HG02678 (cell line): Measurements from ENCODE around the gene CFL1.
A peak's percentile ranks its signal among the peaks of the same experiment; 100 is the strongest.
"Not testable (repeated sequence)": the region's sequence is repeated elsewhere in the genome, so short reads cannot be mapped to it uniquely, and the experiment has no call there.

ENCODE experiments used
- ATAC-seq: cut with Tn5 transposase; IDR thresholded peaks from one replicate; pipeline ENCODE4 v1.9.1; 2021; ENCODE audit warnings: mild to moderate bottlenecking, moderate library complexity; ENCODE audit not compliant: unreplicated experiment

Gene CFL1

DNA sequence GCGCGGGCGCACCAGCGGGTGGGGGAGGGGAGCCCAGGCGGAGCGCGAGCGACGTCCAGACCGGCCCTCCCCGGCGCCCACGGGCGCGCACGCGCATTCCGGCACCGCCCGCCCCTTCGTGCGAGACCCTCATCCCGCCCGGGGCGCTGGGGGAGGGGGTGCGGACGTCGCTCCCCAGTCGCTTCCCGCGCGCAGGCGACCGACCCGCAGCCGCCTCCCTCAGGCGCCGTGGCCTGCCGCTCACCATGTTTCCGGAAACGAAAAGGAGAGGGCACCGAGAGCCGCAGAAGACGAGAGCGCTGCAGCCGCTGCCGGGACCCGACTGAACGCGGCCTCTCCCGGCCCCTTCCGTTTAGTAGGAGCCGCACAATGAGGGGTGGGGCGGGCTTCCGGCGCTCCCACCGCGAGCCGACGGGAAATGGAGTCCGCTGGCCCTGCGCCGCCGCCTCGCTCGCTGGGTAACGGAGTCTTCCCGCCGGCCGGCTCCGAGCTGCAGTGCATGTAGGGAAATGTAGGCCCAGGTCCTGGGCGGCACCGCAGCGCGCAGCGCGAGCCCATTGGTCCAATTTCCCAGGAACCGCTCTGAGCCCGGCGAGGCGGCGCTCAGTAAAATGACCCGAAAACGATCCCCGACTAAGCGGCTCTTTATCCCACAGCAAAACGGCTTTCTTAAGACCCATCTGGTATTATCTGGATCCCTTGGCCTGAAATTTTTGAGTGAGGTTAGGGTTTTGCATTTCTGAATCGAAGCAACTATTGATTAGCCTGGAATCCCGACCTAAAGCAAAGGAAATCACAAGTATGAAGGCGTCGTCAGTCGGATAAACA is at the start of gene CFL1:
Gene CFL1, minus strand, starts transcription at position 328 of the 828 bp plus-strand sequence. Its CDS starts 81 bp downstream, at position 247.
- ATAC-seq, result peak; percentile 50

DNA sequence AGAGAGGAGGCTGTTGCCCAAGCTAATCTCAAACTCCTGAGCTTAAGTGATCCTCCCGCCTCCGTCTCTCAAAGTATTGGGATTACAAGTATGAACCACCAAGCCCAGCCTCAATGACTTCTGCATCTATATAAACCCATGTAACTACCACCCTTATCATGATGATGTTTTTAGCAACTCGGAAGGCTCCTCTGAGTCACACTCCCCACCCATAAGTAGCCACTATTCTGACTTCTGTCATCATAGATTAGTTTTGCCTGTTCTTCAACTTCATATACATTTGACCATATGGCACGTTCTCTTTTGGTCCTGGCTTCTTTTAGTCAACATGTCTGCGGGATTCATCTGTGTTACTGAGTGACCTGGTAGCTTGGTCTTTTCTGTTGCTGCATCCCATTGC is 48.6 kb upstream of the CFL1 start:
- ATAC-seq, result no peak

DNA sequence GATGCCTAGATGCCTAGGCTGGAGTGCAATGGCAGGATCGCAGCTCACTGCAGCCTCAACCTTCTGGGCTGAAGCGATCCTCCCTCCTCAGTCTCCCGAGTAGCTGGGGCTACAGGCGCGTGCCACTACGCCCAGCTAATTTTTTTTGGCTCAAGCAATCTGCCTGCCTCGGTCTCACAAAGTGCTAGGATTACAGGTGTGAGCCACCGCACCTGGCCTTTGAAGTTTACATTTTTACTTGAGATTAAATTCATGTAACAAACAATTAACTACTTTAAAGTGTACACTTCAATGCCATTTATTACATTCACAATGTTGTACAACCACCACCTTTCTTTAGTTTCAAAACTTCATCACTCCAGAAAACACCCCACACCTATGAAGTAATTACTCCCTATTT is 45.7 kb upstream of the CFL1 start:
- ATAC-seq, result no peak

DNA sequence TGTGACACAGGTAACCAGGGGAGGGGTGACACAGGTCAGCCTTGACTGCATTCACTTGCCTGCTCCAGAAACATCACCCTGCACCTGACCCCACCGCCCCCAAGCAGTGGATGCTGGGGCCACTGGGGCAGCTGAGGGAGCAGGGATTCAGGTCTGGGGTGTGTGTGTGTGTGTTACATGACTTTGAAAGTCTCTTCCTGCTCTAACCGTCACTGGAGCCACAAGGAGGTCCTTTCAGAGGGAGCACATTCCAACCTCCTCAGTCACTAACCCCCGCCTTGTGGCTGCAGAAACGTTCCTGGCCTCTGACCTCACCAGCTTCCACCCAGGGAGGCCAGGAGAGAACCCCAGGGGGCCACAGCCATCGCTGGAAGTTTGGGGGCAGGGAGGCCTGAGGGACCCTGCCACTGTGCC is 45.1 kb upstream of the CFL1 start:
- no peak for ATAC-seq

DNA sequence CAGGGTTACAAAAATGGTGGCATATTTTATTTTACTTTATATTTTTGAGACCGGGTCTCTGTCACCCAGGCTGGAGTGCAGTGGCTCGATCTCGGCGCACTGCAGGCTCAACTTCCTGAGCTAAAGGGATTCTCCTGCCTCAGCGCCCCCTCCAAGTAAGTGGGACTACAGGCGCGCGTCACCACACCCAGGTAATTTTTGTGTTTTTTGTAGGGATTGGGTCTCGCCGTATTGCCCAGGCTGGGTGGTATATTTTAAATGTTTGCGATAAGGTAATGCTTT is 42.9 kb upstream of the CFL1 start:
- no peak for ATAC-seq

DNA sequence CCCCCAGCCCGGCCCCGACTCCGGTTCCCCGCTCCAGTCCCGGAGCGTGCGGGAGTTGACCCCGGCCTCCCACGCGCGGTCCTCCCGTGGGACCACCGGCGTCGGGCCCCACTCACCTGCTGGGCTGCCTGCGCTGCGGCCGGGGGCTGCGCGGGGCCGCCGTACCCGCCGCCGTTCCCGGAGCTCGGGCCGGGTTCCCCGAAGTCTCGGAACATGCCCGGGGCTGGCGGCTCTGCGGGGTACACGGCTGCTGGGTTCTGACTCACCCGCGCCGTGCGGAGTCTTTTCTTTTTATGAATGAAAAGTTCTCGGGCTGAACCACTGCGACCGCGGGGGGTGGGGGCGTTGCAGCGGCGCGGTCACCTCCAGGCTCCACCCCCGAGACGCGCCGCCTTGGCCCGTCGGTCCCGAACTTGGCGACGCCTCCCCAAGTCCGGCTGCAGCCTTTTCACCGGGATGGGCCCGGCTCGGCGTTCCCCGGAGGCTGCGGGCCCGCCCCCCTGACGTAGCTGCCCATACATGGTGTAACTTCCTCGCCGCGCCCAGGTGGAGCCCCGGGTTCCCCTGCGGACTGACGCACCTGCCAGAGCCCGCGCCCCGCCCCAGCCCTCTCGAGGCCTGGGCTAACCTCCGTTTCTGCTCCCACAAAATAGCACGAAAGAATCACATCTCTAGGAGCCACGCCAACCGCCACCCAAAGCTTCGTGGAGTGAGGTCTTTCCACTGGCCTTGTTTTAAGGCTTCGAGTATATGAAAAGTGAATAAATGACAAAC is 42.3 kb upstream of the CFL1 start, which contains the start of gene FOSL1:
Gene FOSL1, minus strand, starts transcription at position 264 of the 774 bp plus-strand sequence. Its CDS starts 49 bp downstream, at position 215.
- ATAC-seq, result peak; percentile 81

DNA sequence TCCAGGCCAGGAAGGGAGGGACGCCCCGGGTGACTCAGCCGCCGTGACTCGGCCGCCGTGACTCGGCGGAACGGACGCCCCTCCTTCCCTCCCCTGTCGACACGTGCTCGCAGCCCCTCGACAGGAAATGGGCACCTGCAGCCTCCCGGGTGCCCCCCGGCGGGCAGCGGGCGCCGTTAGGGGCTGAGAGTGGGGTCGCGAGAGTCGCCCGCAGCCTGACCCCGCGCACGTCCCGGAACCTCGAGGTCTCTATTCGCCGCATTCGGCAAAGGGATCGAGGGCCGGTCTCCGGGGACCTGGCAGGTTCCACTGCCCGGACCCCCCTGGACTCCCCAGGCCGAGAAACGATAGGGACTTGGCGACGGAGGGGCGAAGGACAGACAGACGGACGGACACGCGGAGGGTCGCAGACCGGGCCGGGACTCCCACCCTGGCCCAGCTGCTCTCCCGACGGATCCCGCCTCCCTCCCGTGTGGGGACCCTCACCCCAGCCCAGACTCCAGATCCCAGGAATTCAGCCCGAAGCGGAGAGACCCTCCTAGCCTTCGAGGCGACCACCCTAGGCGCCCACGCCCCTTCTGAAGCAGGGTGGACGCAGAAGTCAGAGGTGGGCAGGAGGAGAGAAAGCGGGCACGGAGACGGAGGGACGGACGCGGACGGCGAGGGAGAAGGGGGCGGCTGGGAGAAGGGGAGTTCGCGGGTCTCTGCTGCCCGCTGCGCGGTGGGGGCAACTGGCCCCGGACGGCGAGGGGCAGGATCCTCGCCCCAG is 41.6 kb upstream of the CFL1 start:
- no peak for ATAC-seq

DNA sequence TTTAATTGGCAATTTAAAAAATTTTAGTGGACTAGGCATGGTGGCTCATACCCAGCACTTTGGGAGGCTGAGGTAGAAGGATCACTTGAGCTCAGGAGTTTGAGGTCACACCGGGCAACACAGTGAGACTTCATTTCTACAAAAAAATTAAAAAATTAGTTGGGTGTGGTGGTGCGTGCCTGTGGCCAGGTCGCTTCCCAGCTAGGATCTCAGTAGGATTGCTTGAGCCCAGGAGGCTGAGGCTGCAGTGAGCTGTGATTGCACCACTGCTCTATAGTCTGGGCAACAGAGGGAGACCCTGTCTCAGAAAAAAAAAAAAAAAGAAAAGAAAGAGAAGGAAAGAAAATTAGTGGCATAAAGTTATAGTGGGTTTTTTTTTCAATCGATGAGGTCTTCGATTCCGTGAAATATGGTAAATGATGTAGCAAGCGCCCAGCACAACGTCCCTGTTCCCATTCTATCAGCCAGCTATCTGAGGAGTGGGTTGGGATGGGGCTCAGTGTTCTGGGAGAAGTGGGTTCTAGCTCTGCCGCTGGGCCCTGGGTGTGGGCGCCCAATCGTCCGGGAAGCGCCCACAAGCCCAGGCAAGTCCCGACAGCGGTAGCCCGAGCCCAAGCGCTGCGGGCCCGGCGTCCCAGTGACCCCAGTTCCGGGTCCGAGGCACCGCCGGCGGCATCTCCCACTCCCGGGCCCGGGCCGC is 40.8 kb upstream of the CFL1 start:
- no peak for ATAC-seq

DNA sequence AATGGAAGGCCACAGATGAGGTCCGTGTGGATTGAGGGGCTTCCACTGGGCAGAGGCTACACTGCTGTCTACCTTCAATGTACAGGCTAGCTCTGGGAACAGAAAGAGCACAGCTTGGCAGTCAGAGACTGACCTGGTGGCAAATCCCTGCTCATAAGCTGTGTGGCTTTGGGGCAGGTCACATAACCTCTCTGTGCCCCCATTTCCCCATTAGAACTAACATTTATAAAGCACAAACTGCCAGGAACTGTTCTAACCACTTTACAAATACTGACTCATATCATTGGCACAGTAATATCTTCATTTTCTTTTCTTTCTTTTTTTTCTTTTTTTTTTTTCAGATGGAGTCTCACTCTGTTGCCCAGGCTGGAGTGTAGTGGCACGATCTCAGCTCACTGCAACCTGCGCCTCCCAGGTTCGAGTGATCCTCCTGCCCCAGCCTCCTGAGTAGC is 39.1 kb upstream of the CFL1 start:
- no peak for ATAC-seq

DNA sequence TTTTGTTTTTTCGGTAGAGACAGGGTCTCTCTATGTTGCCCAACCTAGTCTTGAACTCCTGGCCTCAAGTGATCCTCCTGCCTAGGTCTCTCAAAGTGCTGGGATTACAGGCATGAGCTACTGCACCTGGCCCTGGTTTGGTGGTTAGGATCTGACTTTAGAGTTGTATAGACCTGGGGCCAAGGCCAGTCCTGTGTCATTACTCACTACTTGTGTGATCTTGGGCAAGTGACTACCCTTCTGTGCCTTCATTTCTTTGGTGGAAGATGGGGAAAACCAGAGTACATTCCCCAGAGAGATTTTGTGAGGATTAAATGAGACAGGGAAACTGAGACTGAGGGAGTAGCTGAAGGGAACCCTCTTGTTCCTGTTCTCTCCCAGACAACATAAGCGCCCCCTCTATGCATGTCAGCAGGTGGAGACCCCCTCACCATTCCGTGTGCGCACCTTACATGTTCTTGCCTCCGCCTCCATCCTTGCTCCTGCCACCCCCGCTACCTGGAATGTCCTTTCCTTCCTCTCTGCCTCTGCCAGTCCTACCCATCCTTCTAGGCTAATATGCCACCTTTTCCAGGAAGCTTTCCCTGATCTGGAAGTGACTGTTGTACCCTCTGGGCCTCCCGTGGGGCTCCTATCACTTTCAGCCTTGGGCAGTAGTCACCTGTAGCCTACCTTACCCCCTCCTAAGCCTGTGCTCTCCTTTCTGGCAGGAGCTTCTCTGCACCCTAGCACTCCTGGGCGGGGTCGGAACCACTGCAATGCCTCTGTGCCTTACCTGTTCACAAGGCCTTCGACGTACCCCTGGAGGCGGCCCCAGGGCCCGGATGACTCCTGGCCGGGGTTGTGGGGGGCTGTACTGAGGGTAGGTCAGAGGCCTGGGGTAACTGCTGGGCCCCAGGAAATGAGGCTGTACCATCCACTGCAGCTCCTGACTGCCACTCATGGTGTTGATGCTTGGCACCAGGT is 38.3 kb upstream of the CFL1 start:
- no peak for ATAC-seq

DNA sequence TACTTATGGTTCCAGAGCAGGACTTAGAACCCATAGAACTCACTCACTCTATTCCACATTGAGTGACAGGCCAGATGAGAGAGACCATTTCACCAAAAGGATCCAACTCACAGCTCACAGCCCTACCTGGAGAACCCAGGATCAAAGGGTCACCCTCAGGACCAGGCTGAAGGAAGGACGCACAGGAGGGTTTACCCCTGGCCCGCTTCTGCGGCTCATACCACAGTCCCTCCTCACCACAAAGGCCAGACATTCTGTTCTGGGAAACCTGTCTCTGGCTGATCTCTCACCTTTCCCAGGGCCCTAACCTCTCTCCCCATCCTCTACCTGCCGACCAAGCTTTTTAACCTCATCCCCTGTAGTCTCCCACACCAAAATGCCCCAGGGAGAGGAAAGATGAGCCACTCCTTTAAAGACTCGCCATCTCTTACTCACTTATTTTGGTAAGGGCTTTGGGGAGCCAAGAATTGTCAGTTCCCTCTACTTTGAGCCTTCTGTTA is 37.6 kb upstream of the CFL1 start:
- ATAC-seq, result no peak

DNA sequence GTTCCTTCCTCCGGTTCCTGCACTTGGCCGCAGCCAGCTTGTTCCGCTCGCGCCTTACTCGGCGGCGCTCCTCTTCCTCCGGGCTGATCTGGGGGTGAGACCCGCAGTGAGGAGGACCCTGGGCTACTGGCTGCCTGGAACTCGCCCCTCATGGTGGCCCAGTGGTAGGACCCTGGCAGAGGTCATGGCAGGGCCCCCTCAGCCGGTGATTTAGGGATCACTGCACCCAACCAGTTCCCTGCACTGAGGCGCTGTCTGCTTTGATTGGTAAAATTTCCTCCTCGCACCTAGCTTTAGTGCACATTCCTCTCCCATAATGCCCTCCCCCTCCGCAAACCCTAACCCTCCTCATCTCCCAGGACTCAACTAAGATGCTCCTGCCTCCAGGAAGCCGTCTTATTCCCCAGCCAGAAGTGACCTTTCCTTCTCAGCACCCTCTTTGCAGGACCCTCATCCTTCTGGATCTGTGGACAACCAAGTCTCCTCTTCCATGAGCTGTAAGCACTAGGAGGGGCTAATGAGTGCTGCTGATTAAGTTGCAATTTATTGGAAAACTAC is 36.1 kb upstream of the CFL1 start:
- ATAC-seq, result no peak

DNA sequence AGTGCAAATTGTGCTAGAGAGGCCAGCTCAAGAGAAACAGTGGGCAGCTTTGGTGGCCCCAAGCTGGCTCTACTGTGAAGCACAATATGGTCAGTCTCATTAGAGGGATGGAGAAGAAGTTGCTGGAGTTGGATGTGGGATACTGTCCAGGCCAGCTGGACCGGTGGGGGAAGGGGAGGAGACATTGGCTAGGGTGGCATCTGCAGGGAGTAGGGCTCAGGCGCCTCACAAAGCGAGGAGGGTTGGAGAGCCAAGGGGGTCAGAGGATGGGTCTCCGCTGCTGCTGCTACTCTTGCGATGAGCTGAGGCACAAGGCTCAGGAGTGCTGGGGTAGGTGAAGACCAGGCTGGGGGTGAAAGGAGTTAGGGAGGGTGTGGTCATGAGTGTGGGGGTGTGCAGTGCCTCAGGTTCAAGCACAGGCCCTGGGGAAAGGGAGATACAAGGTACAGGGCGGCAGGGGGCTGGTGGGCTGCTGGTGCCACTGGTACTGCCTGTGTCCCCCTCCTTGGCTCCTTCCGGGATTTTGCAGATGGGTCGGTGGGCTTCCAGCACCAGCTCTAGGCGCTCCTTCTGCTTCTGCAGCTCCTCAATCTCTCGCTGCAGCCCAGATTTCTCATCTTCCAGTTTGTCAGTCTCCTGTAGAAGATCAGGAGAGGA is 34.8 kb upstream of the CFL1 start:
- no peak for ATAC-seq

DNA sequence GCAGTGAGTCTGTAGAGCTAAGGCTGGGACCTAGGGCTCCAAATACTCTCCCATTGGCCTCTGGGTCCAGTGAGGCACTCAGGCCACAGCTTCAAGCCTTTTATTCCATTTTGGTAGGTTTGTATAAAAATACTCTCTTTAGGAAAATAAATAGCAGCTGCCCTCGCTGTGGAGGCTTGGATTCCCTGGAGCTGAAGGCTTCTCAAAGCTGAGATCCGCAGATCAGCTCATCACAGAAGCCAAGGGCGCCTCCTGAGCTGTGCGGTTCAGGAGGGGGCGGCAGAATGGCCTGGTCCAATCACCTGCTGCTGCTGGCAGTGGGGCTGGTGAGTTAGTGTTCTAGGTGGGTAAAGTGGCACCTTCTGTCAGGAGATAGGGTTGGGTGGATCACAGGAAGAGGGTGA is 34.2 kb upstream of the CFL1 start:
- ATAC-seq, result not testable (repeated sequence)

DNA sequence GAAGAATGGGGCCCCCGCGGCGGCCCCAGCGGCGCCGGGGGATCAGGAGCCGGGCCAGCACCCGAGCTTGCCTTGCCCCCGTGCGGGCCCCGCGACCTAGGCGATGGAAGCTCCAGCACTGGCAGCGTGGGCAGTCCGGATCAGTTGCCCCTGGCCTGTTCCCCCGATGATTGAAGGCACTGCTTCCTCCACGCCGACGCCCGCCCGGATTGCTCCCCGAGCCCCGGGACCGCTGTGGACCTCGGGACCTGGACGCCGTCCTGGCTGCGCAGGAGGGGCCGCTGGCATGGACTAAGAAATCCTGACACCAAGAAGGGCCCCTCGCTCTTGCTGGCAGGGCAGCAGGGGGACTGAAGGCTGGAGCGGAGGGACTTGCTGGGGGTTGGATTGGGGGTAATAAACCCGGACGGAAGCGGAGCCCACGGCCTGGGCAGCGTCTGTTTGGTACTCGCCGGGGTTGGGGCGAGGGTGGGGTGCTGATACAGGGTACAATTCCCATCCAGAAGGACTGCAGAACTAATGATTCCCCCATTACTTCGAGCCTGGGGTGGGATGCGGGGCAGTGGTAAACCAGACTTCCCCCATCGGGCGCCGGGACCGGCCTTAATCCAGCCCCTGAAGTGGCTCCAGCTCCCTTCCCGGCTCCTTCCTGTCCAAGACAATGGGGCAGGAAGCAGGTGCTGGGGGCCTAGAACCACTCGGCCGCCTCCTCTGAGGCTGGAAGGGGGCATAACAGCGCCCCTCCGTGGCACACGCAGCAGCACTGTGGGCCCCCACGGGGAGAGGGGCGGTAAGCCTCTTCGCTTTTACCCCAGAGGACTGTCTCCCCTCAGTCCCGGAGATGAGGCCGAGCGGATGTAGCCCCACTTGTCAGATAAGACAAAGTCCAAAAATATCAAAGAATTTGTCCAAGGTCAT is 33.5 kb upstream of the CFL1 start:
- ATAC-seq, result no peak

DNA sequence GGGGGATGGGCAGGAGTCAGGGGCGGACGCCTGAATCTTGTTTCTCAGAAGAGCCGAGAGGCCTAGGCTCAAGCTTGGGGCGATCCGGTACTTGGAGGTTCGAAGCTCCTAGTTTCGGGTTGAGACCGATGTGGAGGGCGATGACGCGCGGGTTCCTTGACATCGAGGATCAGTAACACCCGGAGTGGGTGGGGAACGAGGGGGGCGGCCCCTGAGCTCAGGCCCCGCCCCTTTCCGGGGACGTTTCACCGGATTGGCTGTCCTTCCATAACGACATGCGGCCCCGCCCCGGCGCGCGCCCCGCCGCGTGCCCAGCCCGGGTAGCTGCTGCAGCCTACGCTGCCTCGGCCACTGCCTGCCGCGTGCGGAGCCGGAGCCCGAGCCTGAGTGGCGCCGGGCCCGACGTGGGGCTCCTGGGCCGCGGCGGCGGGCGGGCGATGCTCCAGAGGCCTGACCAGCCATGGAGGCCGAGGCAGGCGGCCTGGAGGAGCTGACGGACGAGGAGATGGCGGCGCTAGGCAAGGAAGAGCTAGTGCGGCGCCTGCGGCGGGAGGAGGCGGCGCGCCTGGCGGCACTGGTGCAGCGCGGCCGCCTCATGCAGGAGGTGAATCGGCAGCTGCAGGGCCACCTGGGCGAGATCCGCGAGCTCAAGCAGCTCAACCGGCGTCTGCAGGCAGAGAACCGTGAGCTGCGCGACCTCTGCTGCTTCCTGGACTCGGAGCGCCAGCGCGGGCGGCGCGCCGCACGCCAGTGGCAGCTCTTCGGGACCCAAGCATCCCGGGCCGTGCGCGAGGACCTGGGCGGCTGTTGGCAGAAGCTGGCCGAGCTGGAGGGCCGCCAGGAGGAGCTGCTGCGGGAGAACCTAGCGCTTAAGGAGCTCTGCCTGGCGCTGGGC is 32.6 kb upstream of the CFL1 start, which contains the start of gene CCDC85B:
Gene CCDC85B, plus strand, starts transcription at position 350 of the 895 bp plus-strand sequence. Its CDS starts 111 bp downstream, at position 461.
- peak; percentile 61 for ATAC-seq
